DMS153 (cell line): ENCODE measurements around the gene CTSH.
A peak's percentile ranks its signal among the peaks of the same experiment; 100 is the strongest.

Experiments used
- DNase-seq: peaks from one replicate; lab custom pipeline; 2025; lab: John Stamatoyannopoulos, UW

CTSH gene

DNA sequence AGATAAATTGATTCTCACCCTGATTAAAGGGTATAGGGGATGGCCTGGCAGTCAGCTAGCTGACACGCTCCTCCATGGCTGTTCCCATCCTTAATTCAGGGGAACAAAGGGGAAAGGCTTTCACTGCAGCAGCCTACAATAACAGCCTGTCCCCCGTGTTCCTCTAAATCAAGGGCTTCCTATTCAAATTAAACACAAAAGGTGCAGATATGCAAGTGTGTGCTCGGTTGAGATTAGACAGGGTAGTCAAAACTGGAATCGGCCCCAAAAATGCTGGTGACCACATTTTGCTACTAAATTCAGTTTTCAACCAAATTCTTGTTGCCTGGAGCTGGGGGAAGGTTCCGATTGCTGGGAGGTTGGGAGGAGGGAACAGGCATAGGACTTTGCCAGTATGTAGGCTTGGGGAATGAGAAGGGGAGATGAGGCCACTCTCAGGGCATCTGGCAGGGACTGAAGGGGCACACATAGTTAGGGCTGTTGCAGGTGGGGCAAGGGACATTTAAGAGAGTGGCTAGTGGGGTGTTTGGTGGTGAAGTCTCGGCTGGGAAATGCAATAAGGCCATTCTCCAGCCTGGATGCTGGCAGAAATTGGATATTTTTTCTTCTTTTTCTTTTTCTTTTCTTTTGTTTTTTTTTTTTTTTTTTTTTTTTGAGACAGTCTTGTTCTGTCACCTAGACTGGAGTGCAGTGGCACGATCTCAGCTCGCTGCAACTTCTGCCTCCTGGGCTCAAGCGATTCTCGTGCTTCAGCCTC, 32.9 kb upstream of the CTSH start:
- no peak for DNase-seq

DNA sequence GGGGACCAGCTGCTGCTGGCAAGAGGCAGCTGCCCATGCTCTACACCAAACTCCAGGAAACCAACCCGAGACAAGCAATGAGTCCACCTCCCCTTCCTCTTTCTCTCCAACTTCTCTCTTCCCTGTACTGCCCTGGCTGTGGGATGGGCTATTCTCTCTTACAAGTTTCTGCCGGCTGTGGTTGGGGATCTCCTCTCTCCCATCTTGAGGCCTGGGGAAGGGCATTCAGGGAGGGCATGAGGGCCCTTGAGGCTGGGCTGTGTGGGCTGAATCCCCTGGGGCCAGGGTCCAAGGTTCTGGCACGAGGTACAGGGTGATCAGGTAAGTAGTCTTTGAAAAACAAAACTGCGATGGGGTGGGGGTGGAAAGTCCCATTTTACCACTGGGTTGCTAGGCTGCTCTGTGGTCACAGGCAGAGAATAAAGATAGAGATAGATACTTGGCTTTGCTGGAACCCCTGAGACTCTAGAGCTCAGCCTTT, 32.3 kb upstream of the CTSH start:
- no peak for DNase-seq

DNA sequence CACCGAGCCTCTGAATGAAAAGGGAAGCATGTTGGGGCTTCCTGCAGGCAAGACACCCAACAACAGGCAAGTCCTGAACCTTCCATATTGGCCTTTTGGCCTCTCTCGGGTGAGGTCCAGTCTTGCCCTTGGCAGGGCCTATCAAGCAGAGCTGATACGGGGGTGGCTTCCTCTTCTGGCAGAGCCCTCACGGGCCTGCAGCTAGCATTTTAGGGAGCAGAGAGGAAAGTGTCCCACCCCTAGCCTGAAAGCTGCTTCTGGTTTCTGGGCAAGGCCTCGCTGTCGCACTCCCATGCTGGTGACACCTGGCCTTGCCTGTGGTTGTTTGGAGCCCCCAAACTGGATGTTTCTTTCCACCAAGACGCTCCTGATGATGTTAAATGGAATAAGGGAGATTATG, 31.8 kb upstream of the CTSH start:
- DNase-seq = no peak

DNA sequence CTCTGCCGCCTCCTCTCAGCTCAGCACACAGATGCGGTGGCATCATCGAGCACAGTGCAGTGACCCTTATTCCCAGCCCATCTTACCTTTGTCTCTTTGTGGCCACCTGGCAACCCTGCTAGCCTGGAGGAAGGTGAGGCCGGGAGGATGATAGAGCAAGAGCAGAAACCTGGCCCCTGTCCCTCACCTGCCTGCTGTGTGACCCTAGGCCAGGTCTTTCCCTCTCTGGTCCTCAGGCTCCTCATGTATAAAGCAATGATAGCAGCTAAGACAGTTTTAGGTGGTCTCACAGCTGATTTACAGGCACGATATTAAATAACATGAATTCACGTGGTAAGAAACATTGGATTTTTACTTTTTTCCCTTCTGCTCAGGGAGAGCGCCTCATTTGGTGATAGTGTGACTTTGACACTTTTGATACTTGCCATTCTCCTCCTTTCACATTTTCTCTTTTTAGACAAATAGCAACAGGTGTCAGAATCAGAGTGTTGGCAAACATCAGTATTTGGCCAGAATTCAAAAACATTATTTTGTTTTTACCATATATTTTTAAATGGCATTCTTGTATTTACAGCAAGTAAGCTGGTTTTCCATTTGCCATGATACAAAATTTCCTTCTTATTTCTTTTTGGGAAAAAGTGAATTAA, 29.5 kb upstream of the CTSH start:
- no peak for DNase-seq

DNA sequence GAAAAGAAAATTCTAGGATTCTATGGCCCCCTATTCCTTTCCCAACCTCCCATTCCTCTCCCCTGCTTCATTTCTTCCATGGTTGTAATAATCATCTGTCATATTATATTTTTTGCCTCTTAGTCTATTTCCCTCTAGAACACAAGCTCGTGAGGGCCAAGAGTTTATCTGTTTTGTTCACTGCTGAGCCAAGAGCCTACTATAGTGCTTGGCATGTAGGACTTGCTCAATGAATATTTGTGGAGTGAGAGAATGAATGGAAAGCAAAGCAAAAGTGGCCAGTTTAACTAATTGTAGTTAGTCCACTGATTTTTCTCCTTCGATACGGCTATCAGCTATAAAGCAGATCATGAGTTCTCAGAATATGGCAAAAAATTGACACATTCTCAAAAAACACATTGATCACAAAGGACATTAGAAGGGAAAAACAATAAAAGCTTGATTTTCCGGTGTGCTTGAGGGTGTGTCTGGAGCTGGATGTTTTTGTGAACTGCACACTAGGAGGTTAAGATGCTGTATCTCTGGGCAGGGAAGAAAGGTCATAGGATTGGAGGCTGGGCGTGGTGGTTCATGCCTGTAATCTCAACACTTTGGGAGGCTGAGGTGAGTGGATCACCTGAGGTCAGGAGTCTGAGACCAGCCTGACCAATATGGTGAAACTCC, 25.0 kb upstream of the CTSH start:
- DNase-seq = no peak

DNA sequence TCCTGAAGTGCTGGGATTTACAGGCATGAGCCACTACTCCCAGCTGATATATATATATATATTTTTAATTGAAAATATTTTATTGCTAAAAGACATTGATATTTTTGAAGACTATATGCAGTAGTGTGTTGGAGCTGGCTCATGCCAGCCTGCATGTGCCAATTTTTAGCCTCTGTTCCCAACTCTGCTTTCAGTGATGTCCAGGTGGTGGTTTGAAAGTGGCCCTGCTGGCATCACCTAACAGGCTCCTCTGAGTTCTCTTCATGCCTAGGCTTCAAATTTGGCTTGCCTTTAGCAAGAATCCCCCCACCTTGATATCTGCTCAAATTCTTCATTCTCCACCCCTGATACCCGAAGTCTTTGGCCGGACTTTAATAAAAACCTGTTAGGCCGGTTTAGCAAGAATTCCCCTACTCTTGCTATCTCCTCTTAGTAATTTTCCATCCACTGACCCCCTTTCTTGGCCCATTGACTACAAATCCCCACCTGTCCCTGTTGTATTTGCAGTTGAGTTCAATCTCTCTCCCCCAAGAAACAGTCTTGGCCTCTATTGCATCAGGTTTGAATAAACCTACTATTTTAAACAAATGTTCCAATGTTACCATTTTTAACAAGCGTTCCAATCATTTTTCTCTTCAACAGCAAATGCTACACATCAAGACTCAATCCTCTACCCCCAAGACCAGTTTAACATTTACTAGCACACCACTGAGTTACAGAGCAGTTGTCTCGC, 23.9 kb upstream of the CTSH start:
- no peak for DNase-seq

DNA sequence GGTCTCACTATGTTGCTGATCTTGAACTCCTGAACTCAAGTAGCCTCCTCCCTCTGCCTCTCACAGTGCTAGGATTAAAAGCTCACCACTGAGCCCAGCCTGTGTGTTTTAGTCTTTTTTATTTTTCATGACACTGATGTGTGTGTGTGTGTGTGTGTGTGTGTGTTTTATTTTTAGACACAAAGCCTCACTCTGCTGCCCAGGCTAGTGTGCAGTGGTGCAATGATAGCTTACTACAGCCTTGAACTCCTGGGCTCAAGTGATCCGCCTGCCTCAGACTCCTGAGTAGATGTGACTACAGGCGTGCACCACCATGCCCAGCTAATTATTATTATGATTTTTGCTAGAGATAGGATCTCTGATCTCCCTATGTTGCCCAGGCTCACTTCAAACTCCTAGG, 23.3 kb upstream of the CTSH start:
- no peak for DNase-seq

DNA sequence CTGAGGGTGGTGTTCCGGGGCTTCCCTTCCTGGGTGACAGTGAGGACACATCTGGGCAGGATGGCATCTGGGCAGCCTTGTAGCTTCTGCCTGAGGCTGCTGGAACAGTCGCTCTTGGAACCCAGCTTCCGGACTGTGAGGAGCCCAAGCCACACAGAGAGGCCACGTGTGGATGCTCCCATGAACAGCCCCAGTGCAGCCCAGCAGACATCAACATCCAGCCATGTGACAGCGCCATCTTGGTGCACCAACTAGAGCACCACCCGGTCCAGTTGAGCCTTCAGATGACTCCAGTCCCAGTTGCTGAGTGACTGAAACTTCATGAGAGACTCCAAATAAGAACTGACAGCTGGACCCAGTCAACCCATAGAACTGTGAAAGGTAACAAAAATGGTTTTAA, 15.5 kb upstream of the CTSH start:
- DNase-seq = no peak

DNA sequence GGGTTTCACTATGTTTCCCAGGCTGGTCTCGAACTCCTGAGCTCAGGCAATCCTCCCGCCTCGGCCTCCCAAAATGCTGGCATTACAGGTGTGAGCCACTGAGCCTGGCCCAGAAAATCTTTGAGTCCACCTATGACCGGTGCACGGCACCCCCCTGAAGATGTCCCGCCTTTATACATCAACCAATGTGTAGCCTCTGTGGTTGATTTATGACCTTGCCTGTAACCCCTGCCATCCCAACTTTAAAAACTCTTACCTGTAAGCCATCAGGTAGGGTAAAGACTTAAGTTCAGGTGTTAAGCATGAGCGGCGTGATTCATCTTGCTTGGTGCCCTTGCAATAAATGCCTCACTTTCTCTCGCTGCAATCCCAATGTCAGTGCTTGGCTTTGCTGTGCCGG, 14.5 kb upstream of the CTSH start:
- DNase-seq = no peak

DNA sequence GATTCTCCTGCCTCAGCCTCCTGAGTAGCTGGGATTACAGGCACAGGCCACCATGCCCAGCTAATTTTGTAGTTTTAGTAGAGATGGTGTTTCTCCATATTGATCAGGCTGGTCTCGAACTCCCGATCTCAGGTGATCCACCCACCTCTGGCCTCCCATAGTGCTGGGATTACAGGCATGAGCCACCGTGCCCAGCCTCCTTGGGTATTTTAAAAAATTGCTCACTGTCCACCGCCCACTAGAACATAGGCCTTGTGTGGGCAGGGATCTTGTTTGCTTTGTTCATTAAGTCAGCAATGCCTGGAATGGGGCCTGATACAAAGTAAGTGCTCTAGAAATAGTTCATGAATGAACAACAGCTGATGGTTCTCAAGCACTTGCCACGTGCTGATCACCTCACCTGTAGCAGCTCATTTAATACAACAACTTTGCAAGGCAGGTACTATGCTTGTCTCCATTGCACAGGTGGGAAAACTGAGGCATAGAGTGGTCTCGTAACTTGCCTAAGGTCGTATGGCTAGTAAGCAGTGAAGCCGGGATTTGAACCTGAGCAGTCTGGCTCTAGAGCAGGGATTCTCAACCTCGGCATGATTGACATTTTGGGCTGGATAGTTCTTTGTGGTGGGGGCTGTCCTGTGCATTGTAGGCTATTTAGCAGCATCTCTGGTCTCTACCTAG, 12.7 kb upstream of the CTSH start:
- no peak for DNase-seq

DNA sequence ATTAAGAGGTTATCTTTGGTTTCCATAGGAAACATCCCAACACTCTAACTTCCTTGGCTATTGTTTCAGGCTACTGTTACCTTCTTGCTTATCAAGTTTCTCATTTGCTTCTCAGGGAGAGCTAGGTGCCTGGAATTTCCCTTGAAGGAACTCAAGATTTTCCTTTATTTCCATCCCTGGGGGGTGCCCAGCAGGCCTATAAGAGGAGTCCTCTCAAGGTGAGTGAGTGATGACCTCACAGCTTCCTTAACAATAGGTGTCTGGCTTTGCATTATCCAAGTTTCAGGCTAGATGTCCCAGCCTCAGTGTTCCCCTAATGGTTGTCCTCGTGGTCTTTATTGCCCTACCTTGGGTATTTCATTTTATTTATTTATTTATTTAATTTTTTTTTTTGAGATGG, 12.1 kb upstream of the CTSH start:
- no peak for DNase-seq

DNA sequence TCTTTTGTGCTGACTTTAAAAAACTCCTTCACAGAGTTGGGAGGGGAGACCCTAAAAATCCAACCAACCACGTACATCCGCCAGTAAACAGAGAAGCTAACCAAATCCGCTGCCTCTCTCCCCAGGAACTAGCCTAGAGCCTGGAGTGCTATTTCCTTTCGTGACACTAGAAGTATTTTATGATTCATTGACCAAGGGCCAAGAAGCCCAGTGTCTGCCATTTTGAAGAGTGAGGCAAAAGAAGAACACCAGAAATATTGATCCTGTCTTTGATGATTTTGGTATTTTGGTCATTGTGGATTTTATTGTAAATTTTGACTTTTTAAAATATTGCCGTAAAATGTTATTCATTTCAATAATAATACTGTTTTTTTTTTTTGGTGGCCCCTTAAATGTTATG, 10.5 kb upstream of the CTSH start:
- DNase-seq = no peak

DNA sequence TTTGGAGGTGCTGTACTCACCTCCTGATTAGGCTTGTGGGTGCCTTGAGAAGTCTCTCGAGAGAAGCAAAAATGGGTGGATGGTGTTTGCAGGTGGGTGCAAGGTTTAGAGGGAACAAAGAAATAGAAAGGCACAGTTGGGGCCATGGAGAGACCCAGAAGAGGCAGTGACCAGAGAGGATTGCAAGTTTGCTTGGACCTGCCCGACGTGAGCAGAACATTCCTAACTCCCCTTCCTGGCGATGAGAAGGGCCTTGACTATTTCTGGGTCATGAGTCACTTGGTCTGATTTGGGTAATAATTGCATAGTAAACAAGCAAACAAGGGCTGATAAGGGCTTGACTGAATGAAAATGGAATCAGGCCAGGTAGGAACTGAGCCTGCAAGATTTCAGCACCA, 7.0 kb upstream of the CTSH start:
- DNase-seq = peak; percentile 28

DNA sequence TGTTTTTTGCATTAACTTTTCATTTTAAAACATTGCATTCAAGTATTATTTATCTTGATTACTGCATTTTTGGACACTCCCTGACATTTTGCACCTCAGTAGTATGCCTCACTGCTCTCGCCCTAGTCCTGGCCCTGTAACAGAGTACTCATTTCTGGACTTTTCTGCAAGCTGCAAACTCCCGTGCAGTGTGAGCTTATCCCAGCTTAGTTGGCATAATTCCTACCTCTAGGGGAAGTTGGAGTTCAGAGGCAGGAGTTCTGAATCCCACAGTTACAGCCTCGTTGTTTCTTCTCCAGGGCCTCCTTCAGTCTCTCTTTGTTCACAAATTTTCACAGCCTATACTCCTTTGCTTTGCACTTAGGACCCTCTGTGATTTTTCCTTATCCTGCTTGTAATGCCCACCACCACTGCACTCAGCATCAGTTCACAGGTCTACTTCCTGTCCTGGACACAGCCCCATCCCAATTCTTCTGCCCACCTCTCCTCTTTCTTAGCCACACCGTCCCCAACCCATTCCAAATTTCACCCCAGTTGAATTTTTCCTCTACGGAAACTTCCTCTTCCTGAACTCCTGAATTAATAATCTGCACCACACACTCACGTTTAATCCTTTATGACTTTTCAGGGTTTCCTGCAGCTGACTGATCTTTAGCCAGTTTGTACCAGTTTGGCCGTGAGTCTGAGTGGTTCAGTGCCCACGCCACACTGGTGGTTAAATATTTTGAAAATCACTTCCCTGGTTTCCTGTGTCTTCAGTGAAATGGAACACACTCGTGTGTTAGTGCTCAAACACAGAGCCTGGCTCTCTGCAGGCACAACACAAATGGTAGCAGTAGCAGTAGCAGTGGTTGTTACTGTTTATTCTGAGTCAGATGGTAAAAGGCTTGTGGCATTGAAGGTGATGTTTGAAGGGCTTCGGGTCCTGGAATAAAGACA, 6.3 kb upstream of the CTSH start:
- DNase-seq = no peak

DNA sequence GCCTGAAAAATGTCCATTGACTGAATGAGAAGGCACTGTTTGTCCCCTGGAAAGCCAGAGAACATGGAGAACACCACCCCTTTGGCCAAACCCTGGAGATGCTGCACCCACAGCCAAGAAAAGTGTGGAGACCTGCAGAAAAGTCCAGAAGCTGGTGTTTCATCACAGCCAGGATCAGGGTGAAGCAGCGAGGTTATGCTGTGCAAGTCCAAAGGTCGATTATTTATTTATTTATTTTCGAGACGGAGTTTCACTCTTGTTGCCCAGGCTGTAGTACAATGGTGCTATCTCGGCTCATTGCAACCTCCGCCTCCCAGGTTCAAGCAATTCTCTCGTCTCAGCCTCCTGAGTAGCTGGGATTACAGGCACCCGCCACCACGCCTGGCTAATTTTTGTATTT, 5.5 kb upstream of the CTSH start:
- no peak for DNase-seq

DNA sequence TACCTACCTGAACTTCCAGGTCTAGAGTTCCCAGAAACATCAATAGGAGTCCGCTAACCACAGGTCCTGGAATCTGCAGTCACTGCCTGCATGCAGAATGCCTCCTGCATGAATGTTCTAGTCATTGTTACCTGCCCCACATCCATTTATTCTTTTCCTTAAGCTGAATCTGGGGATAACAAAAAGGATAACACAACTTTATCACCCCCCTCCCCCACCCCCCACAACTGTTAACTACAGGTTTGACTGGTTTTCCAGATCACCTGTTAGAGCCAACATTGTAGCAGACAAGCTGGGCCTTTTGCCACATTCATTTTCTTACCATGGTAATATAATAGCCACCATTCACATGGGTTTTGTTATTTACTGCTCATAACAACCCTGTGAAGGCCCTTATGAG, 4.6 kb upstream of the CTSH start:
- peak; percentile 1 for DNase-seq

DNA sequence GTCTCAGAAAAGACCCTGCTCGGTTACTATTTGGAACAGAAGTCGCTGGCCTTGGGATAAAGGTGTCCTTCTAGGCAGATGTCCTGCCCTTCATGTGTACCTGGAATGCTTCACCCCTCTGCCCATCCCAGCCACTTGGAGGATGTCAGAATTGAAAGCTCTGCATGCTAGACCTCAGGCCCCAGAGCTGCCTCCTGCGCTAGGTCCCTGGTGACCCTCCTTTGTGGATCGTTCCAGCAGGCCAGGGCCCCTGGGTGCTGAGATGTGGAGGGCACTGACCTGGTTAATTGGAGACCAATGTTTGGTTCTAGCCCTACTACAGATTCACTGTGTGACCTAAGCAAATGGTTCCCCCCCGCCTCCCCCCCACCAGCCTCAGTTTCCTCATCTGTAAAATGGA, 2.7 kb upstream of the CTSH start:
- DNase-seq = no peak

DNA sequence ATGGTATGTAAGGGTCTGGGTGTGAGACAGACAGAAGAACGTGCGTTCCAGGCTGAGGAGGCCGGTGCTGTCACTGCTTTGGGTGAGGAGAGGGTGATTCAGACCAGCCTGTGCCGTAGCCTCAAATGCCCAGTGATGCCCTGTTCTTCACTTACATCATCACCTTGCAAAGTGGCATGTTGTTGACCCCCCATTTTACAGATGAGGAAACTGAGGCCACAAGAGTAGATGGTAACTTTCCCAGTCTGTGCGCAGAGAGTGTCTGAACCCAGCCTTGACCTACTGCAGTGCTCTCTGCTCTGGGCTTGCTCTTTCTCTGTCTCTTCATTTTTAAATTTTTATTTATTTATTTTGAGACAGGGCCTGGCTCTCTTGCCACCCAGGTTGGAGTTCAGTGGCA, 1.6 kb upstream of the CTSH start:
- DNase-seq = no peak

DNA sequence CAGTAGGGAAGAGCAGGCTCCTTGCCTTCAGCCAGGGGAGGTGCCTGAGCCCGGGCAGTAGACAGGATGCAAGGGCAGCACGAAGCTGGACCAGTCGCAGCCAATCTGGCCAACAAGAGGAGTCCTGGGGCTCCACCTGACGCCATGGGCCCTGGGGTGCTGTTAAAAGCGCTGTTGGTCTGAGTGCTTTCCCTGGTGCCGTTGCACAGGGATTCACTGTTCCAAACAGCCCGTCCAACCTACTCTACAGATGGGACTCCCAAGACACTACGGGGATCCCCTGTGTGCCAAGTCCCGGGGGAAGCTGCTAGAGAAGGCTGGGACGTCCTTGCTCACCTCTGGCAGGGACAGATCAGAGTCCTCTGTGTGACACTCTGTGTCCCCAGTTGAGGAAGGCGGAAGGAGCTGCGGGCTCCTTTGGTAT, 632 bp downstream of the CTSH start:
- DNase-seq = no peak

DNA sequence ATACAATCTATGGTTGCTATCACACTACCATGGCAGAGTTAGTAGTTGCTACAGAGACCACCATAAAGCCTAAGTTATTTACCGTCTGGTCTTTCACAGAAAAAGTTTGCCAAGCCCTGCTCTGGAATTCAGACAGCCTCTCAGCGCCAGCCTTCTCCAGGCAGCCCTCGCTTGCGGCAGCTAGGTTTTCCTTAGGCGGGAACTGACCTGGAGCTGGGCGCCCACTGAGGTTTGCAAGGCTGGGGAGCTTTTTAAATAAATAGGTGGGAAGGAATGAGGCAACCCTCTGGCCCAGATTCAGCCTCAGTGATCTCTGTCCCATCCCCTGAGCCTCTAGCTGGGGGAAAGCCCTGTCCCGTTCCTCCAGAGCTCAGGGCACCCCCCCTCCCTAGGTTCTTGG, 1.2 kb downstream of the CTSH start:
- DNase-seq = no peak

DNA sequence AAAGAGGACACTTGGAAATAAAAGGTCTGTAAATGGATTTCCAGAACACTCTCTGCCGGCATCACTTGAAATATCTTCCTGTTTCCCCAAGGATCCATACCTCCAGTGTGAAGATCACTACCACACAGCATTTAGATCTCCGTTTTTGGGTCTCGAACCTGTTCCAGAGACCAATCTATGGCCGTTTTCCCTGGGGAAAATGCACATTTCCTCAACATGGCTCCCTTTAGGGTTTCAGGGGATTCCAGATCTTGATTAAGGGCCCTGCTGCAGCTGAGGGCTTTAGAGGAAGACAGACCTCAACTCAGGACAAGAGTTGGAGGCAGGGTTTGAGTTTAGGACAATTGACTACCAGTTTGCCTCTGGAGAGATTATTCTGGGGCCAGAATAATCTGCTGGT, 2.1 kb downstream of the CTSH start:
- DNase-seq = no peak
